C4-2B (cell line): ENCODE data around the gene TOB1.

Experiments used
- ZFX ChIP-seq: fragments of 450-650 bp; IDR thresholded peaks from 2 replicates; pipeline ENCODE4 v1.6.1; 2017
- TF ChIP-seq, protein P1 (sequence below): fragments of 450-650 bp; conservative IDR thresholded peaks from 2 replicates; pipeline ENCODE4 v1.5.1; 2017; ENCODE audit warnings: mild to moderate bottlenecking

DNA sequence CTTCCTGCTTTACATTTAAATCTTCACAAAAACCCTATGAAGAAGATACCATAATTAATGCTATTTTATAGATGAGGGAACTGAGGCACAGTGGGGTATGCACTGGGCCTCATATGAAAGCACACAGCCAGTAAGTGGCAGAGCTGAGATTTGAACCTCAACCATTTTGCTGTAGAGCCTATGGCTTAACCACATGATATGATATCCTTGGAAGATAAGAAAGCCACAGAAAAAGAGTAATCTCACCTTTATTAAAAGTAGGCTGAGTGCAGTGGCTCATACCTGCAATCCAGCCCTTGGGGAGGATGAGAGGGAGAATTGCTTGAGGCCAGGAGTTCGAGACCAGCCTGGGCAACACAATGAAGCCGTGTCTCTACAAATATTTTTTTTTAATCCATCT, 15.0 kb upstream of the TOB1 start:
- TF ChIP-seq, protein P1, sequence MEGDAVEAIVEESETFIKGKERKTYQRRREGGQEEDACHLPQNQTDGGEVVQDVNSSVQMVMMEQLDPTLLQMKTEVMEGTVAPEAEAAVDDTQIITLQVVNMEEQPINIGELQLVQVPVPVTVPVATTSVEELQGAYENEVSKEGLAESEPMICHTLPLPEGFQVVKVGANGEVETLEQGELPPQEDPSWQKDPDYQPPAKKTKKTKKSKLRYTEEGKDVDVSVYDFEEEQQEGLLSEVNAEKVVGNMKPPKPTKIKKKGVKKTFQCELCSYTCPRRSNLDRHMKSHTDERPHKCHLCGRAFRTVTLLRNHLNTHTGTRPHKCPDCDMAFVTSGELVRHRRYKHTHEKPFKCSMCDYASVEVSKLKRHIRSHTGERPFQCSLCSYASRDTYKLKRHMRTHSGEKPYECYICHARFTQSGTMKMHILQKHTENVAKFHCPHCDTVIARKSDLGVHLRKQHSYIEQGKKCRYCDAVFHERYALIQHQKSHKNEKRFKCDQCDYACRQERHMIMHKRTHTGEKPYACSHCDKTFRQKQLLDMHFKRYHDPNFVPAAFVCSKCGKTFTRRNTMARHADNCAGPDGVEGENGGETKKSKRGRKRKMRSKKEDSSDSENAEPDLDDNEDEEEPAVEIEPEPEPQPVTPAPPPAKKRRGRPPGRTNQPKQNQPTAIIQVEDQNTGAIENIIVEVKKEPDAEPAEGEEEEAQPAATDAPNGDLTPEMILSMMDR: no peak
- TF ChIP-seq ZFX: no peak
